HG03575 (cell line): ENCODE measurements around the gene HSPG2.

Experiments
- ATAC-seq: cut with Tn5 transposase; IDR thresholded peaks from one replicate; pipeline ENCODE4 v1.9.1; 2021; ENCODE audit not compliant: unreplicated experiment, insufficient number of reproducible peaks, low FRiP score; ENCODE audit errors: extremely low read depth

The HSPG2 gene

DNA sequence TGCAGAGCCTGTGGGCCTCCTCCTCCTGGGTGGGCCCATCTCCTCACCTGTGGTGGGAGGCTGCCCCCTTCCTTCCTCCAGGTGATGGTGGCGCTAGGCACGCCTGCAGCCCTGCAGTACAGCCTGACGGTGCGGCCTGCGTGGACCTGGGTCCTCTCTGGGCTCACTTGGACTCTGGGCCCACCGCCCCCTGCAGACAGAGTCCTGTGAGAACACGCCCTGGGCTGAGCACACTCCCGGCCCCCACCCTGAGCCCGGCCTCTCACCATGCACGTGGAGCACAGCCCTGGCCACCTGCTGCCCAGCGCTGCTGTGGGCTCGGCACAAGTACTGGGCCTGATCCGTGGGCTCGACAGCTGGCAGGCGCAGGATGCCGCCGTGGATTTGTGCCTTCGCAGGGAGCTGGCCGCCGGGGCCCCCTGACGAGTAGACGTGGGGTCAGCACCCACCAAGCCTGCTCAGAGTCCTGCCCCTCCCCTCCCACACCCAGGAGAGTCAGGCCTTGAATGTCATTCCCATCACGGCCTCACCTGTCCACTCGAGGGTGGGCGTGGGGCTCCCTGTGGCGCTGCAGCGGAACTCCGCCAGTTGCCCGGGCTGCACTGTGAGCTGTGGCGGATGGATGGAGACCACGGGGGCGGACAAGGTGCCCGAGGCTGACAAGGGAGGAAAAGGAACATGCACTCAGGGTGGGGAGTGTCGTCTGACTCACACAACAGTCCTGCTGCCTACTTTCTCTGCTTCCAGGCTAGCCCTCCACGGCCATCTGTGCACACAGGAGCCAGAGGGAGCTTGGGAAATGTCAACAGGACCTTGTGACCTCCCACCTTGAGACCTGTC lies 81.6 kb downstream of the HSPG2 start:
- no peak for ATAC-seq

DNA sequence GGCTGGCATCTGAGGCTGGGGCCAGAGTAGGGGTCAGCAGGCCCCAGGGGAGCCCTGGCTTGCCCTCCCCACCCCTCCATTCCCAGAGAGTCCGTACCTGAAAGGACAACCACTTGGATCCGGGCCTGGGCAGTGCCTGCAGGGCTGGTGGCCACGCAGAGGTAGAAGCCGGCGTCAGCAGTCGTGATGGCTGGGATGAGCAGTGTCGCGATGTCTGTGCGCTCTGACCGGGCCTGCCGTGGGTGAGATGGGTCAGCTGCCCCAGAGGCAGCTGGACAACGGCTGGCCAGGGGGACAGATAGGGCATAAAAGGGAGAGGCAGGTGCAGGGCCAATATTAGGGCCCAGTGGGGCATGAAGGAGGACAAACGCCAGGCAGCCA lies 82.4 kb downstream of the HSPG2 start:
- no peak for ATAC-seq

DNA sequence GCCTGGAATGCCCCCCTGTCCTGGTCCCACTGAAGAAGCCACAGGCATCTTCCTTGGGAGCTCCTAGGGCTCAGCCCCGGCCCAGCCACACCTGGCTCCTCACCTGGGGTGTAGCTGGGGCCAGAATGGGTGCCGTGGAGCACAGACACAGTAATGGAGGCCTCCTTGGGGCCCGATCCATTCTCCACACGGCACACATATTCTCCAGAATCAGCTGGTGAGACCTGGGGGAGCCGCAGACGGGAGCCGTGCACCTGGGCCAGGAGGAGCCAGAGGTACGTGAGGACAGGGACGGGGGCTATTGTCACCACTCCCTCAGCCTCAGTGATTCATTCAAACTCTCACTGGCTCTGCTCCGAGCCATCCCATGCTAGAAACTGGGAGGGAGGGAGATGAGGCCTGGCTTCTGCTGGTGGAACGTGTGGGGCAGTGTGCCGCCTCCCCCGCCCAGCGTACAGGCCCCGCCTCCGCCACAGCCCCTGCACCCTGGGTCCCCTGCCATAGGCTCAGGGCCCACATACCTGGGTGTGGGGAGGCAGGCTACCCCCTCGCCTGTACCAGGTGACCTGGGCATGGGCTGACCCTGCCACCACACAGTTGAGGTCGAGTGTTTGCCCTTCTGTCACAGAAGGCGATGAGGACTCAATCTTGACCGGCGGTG lies 82.9 kb downstream of the HSPG2 start:
- ATAC-seq = no peak

DNA sequence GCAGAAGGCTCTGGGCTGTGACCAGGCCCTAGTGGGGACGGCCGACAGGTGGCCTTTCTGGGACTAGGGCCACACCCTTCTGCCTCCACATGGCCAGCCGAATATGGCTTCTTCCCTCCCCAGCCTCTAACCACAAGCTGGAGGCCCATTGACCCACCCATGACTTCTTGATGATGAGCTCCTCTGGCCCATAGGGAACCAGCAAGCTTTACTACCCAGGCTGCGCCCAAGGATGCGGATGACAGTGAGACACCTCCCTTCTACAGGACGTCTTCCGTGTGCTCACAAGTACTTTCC lies 84.0 kb downstream of the HSPG2 start:
- no peak for ATAC-seq

DNA sequence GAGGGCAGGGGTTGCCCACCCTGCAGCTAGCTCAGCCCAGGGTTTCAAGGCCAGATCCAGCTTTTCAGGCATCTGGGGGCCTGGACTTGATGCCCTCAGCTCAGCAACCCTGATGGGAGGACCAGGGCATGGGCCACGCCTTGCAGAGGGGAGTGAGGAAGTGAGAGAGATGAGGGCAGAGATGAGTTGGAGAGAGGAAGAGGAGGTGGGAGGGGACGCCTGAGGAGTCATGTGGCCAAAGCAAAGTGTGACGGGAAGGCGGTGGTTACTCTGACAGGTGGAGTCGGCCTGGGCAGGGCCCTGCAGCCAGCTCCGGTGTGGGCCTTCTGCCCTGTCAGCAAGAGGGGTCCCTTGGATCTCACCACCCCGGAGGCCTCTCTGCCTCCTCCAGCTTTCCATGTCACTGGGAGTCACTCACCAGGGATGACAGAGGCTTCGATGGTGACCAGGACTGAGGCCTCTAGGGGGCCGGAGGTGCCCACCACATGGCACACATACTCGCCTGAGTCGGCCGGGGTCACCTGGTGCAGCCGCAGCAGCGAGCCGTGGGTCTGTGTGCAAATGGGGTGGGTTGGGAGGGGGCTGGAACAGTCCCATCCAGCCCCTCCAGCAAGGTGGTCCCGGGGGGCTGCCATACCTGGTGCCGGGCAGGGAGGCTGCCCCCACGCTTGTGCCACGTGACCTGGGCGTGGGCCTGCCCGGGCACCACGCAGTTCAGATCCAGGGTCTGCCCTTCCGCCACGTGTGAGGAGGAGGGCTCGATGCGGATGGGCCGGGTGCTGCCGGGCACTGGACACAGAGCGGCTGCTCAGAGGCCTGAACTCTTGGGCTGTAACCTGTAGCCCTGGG lies 84.6 kb downstream of the HSPG2 start:
- no peak for ATAC-seq

DNA sequence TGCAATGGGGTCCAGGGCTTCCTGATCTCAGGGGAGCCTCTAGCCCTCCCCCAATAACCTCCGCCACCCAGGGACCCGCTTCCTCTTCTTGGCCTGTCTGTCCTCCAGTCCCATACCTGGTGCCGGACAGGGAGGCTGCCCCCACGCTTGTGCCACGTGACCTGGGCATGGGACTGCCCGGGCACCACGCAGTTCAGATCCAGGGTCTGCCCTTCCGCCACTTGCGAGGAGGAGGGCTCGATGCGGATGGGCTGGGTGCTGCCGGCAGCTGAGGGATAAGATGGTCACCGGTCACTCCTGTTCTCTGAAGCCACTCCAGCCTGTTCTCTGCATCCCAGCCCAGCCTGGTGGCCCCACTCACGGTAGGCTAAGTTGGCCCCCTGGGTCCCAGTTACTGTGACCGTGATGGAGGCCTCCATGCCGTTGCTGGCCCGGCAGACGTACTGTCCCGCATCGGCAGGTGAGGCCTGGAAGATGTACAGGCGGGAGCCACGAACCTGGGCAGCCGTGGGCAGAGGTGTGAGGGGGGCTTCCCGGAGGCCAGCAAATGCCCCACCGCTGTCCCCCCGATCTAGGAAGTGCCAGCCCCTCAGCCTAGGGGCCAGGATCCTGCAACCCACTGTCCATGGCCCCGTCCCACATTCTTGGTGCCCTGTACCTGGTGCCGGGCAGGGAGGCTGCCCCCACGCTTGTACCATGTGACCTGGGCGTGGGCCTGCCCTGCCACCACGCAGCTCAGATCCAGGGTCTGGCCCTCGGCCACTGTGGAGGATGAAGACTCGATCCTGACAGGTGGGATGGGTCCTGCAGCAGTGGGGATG lies 85.5 kb downstream of the HSPG2 start:
- ATAC-seq = no peak

DNA sequence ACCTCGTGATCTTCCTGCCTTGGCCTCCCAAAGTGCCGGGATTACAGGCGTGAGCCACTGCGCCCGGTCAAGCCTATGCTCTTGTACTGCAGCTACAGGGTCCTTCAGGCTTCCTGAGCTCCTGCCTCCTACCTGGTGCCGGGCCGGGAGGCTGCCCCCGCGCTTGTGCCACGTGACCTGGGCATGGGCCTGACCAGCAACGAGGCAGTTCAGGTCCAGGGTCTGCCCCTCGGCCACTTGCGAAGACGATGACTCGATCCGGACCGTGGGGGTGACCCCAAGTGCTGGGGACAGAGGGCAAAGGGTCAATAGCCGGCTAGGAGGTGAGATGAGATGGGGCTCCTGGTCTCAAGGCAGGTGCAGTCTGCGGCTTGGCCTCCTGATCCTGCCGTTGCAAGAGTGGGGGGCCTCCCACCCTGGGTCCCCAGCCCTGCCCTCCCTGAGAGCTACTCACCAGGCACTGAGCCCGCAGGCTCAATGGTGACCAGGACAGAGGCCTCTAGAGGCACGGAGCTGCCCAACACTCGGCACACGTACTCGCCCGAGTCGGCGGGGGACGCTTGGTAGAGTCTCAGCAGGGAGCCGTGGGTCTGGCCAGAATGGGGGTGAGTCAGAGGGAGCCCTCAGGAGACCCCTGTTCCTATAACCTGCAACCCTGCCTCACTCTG lies 87.1 kb downstream of the HSPG2 start:
- no peak for ATAC-seq

DNA sequence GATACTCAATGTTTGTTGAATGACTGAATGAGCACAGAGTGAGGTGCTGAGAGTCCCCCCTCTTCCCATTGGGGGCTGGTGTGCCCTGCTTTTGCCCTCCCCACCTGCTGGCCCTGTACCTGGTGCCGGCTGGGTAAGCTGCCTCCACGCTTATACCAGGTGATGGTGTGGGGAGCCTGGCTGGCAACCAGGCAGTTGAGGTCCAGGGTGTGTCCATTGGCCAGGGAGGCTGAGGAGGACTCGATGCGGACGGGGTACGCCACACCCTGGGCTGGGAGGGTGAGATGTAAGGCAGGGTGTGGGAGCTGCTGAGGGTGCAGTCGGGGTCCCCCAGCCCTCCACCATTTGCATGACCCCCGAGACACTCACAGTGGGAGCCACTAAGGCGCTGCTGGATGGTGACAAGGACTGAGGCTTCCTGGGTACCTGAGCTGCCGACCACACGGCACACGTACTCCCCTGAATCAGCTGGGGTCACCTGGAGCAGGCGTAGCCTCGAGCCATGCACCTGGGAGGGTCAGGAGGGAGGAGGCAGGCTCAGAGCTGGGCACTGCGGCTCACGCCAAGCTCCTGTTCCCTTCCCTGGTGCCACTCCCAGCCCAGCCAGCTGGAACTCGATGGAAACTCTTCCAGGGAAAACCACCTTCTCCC lies 88.5 kb downstream of the HSPG2 start:
- ATAC-seq = no peak

DNA sequence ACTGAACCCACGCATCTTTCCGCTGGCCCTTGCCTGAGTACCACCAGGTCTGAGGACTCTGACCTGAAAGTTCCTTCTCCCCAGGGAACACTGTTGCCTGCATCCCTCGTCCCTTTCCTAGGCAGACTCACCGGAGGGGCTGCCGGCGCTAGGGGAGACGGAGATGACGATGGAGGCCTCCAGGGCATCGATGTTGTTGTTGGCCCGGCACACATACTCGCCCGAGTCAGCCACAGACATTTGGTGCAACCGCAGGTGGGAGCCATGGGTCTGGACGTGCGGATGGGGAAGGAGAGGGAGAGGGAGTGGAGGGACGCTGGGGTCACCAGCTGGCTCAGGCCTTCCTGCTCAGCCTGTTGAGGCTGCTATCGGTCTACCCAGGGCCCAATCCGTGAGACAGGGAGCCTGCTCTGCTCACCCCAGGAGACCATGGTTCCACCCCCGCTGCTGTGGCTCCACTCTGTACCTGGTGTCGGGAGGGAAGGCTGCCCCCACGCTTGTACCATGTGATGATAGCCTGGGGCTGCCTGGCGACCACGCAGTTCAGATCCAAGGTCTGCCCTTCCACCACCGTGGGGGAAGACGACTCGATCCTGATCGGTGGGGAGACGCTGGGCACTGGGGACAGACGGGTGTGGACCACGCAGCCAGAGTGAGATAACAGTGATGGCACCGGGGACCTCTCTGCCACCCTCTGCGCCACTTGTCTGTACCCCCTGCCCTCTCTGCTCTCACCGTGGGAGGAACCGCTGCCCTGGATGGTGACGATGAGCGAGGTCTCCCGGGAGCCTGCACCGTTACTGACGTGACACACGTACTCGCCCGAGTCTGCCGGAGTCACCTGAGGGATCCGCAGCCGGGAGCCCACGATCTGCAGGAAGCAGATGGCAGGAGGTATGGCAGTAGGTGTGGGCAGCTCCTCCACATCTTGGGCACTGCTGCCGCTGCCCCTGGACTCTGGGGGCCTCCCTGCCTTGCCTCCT lies 89.6 kb downstream of the HSPG2 start:
- ATAC-seq = no peak

DNA sequence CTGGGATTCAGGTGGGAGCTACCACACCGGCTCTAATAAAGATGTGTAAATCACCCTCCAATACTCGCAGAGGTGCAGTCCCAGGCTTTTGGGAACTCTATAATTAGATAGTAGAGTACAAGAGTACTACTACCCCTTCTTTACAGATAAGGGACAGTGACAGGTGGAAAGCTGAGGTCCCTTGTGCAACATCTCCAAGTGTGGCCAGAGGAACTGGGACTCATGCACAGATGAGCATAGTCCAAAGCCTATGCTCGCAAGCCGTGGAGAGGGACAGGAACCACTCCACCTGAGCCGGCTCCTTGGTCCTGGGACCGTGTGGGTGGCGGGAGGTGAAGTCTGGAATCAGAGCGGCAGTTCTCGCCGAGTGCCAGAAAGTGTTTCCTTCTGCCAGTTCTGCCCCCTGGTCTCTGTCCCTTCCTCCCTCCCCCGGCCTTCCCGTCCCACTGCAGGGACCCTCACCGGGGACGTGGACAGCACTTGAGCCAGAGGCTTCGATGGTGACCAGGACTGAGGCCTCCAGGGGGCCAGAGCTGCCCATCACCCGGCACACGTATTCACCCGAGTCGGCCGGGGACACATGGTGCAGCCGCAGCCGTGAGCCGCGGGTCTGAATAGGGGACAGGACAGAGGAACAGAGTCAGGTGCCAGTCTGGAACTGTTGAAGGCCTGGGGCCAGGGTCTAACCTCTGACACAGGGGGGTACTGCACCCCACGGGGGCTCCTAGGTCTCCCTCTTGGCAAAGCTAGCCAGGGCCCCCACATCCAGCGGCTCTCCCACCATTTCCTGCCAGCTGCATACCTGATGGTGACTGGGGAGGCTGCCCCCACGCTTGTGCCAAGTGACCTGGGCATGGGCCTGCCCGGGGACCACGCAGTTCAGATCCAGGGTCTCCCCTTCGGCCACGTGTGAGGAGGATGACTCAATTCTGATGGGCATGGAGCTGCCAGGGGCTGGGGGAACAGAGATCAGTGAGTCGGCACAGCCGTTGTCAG lies 91.2 kb downstream of the HSPG2 start:
- ATAC-seq = no peak

DNA sequence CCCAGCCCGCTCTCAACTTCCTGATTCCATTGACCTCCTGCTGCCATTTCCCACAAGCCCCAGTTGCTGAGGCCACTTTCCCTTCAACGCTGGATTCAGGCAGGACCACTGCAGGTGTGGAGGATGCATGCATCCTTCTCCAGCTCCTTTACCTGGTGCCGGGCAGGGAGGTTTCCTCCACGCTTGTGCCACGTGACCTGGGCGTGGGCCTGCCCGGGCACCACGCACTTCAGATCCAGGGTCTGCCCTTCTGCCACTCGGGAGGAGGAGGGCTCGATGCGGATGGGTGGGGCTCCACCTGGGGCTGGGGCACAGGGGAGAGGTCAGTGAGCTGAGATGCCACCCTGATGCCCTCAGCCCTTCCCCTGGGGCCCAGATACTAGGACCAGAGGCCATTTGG lies 93.1 kb downstream of the HSPG2 start:
- no peak for ATAC-seq

DNA sequence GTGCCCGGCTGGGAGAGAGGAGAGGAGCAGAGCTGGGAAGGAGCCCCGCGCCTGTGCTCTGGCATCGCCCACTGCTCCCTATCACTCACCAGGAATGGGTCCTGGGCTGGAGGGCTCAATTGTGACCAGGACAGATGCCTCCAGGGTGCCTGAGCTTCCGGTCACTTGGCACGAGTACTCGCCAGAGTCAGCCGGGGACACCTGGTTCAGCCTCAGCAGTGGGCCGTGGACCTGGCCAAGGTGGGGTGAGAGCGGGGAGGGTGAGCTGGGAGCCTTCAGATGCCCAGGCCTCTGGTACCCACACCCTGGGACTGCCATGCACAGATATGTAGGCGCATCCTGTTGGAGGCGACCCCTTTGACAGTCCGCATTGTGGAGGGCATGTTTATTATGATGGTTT lies 93.9 kb downstream of the HSPG2 start:
- ATAC-seq = no peak

DNA sequence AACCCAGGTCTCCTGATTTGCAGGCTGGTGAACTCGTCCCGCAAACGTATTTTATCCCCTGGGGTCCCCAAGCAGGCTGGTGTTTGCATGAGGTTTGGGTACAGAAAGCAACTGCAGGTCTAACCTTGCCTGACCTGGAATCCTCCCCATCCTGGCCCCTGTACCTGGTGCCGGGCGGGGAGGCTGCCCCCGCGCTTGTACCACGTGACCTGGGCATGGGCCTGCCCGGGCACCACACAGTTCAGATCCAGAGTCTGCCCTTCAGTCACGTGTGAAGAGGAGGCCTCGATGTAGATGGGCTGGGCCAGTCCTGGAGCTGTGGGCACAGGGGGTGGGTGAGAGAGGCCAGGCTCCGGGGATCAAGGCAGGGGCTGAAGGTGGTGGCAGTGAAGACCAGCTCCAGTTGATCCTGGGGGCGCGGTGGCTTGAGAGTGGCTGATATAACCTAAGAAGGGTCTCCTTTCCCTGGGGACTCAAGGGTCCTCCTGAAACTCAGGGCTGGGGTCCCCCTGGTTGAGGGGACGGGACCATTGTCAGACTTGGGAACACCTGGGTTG lies 94.4 kb downstream of the HSPG2 start:
- no peak for ATAC-seq

DNA sequence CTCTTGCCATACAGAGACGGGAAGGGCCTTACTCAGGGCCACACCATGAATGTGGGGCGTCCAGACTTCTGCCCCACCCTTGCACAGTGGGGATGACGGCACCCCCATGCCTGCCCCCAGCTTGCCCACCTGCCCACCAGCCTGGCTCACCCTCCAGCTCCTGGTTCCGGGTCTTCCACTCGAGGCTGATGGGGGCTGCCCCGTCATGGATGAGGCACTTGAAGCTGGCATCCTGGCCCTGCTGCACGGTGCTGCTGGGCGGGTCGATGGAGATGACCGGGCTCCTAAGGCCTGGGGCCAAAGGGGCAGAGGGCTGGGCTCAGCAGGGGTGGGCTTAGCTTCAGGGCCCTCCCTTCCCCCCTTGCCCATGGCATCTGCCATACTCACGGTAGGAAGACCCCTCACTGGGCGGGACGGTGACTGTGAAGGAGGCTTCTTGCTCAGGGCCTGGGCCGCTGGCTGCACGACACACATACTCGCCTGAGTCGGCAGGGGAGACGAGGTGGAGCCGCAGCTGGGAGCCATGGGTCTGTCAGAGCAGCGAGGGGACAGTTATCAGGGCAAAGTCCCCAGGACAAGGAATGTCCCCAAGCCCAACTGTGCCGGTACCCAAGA lies 95.2 kb downstream of the HSPG2 start:
- ATAC-seq = no peak

DNA sequence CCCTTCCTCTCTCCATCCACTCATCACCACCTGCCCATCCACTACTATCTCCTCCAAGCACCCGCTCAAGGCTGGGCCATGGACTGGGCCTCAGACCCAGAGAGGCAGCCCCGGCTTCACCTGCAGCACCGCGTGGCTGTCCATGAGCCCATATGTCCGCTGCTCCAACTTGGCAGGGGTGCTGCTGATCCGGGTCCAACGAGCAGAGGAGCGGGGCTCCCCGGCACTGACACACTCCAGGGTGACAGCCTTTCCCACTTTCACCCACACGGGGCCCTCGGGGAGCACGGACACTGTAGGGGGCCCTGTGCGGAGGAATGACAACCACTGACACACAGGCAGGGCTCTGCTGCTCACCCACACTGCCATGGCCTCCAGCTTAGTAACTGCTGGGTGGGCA lies 96.1 kb downstream of the HSPG2 start:
- ATAC-seq = no peak
